ENCODE data around the gene SLC5A5.
A peak's percentile ranks its signal among the peaks of the same experiment; 100 is the strongest.

Gene SLC5A5

GRCh38 chr19:17871878-17872250 lies at the start of gene SLC5A5:
Gene SLC5A5, plus strand, starts transcription at chr19:17871945. Its CDS starts 375 bp downstream, at chr19:17872320.
- DNase-seq (ENCODE audit: extremely low read depth in 1 of 2, low read depth in 1 of 2) = no peak

GRCh38 chr19:17824339-17824738 lies 47.4 kb upstream of the SLC5A5 start:
- no peak for DNase-seq (ENCODE audit: extremely low read depth in 1 of 2, low read depth in 1 of 2)

- DNase-seq (ENCODE audit: extremely low read depth in 1 of 2, low read depth in 1 of 2) = no peak
Observed at GRCh38 chr19:17826508-17827056, 45.2 kb upstream of the SLC5A5 start.

GRCh38 chr19:17829855-17830566 lies 41.7 kb upstream of the SLC5A5 start:
- no peak for DNase-seq (ENCODE audit: extremely low read depth in 1 of 2, low read depth in 1 of 2)

GRCh38 chr19:17830567-17831418 lies 41.0 kb upstream of the SLC5A5 start:
- DNase-seq (ENCODE audit: extremely low read depth in 1 of 2, low read depth in 1 of 2) = peak in 1 of 2 donors; percentile 17

GRCh38 chr19:17831419-17831888 lies 40.3 kb upstream of the SLC5A5 start:
- no peak for DNase-seq (ENCODE audit: extremely low read depth in 1 of 2, low read depth in 1 of 2)

- no peak for DNase-seq (ENCODE audit: extremely low read depth in 1 of 2, low read depth in 1 of 2)
Observed at GRCh38 chr19:17832443-17833208, 39.1 kb upstream of the SLC5A5 start.

GRCh38 chr19:17834350-17835181 lies 37.2 kb upstream of the SLC5A5 start:
- no peak for DNase-seq (ENCODE audit: extremely low read depth in 1 of 2, low read depth in 1 of 2)

- no peak for DNase-seq (ENCODE audit: extremely low read depth in 1 of 2, low read depth in 1 of 2)
Observed at GRCh38 chr19:17835182-17836006, 36.4 kb upstream of the SLC5A5 start.

GRCh38 chr19:17836530-17836929 lies 35.2 kb upstream of the SLC5A5 start:
- DNase-seq (ENCODE audit: extremely low read depth in 1 of 2, low read depth in 1 of 2) = no peak

- DNase-seq (ENCODE audit: extremely low read depth in 1 of 2, low read depth in 1 of 2) = no peak
Observed at GRCh38 chr19:17837972-17838371, 33.8 kb upstream of the SLC5A5 start.

- DNase-seq (ENCODE audit: extremely low read depth in 1 of 2, low read depth in 1 of 2) = no peak
Observed at GRCh38 chr19:17840019-17840418, 31.7 kb upstream of the SLC5A5 start.

- DNase-seq (ENCODE audit: extremely low read depth in 1 of 2, low read depth in 1 of 2) = no peak
Observed at GRCh38 chr19:17841371-17841809, 30.4 kb upstream of the SLC5A5 start.

- DNase-seq (ENCODE audit: extremely low read depth in 1 of 2, low read depth in 1 of 2) = peak in 1 of 2 donors; percentile 39
Observed at GRCh38 chr19:17841810-17842662, 29.7 kb upstream of the SLC5A5 start.

GRCh38 chr19:17842663-17843291 lies 29.0 kb upstream of the SLC5A5 start:
- no peak for DNase-seq (ENCODE audit: extremely low read depth in 1 of 2, low read depth in 1 of 2)

- no peak for DNase-seq (ENCODE audit: extremely low read depth in 1 of 2, low read depth in 1 of 2)
Observed at GRCh38 chr19:17843292-17843827, 28.4 kb upstream of the SLC5A5 start.

- no peak for DNase-seq (ENCODE audit: extremely low read depth in 1 of 2, low read depth in 1 of 2)
Observed at GRCh38 chr19:17843908-17844490, 27.7 kb upstream of the SLC5A5 start.
